OCI-LY7 (cell line): ENCODE data around the gene RNF144A. TPM values are rescaled to one million over a fixed set of nuclear protein-coding genes. Genes with fewer than 3 reads are reported as not detected.

Source experiments
- BruUV-seq: library from RNA; stranded (reverse); fragments of 400-500 nt; replicated peaks from 2 replicates; lab custom pipeline; 2021; lab: Mats Ljungman, UMichigan
- CTCF ChIA-PET: fragments of 300-600 bp; sonication (Branson Sonifier 250); formaldehyde crosslinking; loops from one replicate; lab custom pipeline; 2022; ENCODE audit warnings: antibody characterized with exemption; ENCODE audit not compliant: unreplicated experiment; lab: Charles Lee
- POLR2A ChIA-PET: fragments of 300-600 bp; sonication (Branson Sonifier 250); formaldehyde crosslinking; loops from one replicate; lab custom pipeline; 2022; ENCODE audit warnings: antibody characterized with exemption; lab: Charles Lee
- DNase-seq: peaks from one replicate; pipeline ENCODE4 v3.0.0-alpha.2; 2015; ENCODE audit warnings: low spot score
- H2AFZ ChIP-seq: fragments of 200-600 bp; sonication (generic), shearing (Covaris generic); 2 replicates; pipeline ENCODE4 v1.6.1; 2014; ENCODE audit warnings: mild to moderate bottlenecking, antibody characterized with exemption, low read length, moderate library complexity
- H3K27ac ChIP-seq: fragments of 200-600 bp; sonication (generic); 2 replicates; pipeline ENCODE4 v1.5.1; 2014; ENCODE audit warnings: mixed run types, low read depth, mild to moderate bottlenecking, moderate library complexity, low read length, inconsistent platforms; ENCODE audit not compliant: poor library complexity, severe bottlenecking
- H3K36me3 ChIP-seq: fragments of 200-600 bp; sonication (generic); 2 replicates; pipeline ENCODE4 v1.6.1; 2014; ENCODE audit warnings: mild to moderate bottlenecking, antibody characterized with exemption, low read length, moderate library complexity, mixed read lengths; ENCODE audit not compliant: insufficient read depth
- H3K4me1 ChIP-seq: fragments of 200-600 bp; sonication (generic); 2 replicates; pipeline ENCODE4 v1.5.1; 2014; ENCODE audit warnings: mild to moderate bottlenecking, low read length; ENCODE audit not compliant: insufficient read depth, poor library complexity, severe bottlenecking
- H3K4me2 ChIP-seq: fragments of 200-600 bp; sonication (generic); 2 replicates; pipeline ENCODE4 v1.6.1; 2014; ENCODE audit warnings: mild to moderate bottlenecking, low read length
- H3K4me3 ChIP-seq: fragments of 200-600 bp; sonication (generic); 2 replicates; pipeline ENCODE4 v1.5.1; 2014; ENCODE audit warnings: mild to moderate bottlenecking, low read depth, low read length; ENCODE audit not compliant: poor library complexity, severe bottlenecking
- H3K79me2 ChIP-seq: fragments of 200-600 bp; sonication (generic); 2 replicates; pipeline ENCODE4 v1.6.1; 2016; ENCODE audit warnings: low read depth, mild to moderate bottlenecking, low read length, moderate library complexity, mixed read lengths; ENCODE audit not compliant: insufficient read depth
- H3K9me2 ChIP-seq: fragments of 200-600 bp; sonication (generic); 2 replicates; pipeline ENCODE4 v1.6.1; 2016; ENCODE audit warnings: mild to moderate bottlenecking, low read length, mixed read lengths; ENCODE audit not compliant: insufficient read depth
- H3K9me3 ChIP-seq: fragments of 200-600 bp; sonication (generic); 2 replicates; pipeline ENCODE4 v1.6.1; 2014; ENCODE audit warnings: mild to moderate bottlenecking, mixed run types, low read length, mixed read lengths
- H4K20me1 ChIP-seq: fragments of 200-600 bp; sonication (generic); 2 replicates; pipeline ENCODE4 v1.6.1; 2014; ENCODE audit warnings: mild to moderate bottlenecking, antibody characterized with exemption, low read length, moderate library complexity, mixed read lengths; ENCODE audit not compliant: insufficient read depth
- EZH2phosphoT487 ChIP-seq: fragments of 200-600 bp; sonication (generic); IDR thresholded peaks from 2 replicates; pipeline ENCODE4 v1.6.1; 2018; ENCODE audit warnings: low read depth, borderline replicate concordance, mild to moderate bottlenecking, mixed run types, antibody characterized with exemption, low read length, moderate library complexity, mixed read lengths
- intact Hi-C: fragments of 100-400 bp; cut with micrococcal nuclease; formaldehyde crosslinking; loops from one replicate; pipeline ENCODE4 v1.10.0; 2022; ENCODE audit not compliant: unreplicated experiment
- total RNA-seq, 2 experiments: library from RNA; depleted of rRNA in 1 of 2; stranded (reverse); fragments of >200 nt in 1 of 2; shearing (Covaris generic) in 1 of 2; gene quantifications; 2 replicates each; pipeline ENCODE4 v1.2.3, GENCODE V29; 2014 to 2022
- TF ChIP-seq, protein P1 (sequence below): fragments of 200-600 bp; sonication (generic); conservative IDR thresholded peaks from 2 replicates; pipeline ENCODE4 v1.5.1; 2014; ENCODE audit warnings: mild to moderate bottlenecking, antibody characterized with exemption, low read length, moderate library complexity, mixed read lengths

The RNF144A gene
- total RNA-seq, 2 experiments from 2014 or later, result 1.1 to 1.9 TPM

DNA sequence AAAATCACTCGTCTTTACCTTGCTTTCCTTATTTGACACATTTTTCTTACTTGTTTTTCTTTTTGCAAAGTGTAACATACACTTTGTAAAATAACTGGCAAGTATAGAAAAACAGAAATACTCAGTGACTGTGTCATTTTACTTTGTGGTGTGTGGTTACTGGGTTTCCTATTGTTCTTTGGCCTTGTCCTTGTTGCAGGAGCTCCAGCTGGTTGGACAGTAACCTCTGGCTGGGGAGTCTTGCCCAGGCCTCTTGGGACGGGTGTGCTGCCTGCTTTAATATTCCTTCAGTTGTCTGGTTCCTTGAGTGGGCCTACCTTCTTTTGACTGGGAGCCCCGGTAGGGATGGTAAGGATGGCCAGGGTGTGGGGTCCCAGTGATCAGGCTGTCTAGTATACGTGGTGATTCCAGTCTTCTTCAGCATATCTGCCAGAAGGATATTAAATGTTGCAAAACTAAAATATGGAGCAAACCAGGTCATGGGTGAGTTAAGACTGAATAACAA is 53.8 kb downstream of the RNF144A start:
- no peaks in the 10 kb centered on the region for H3K9me2 ChIP-seq
- CTCF ChIA-PET, result no interaction called here
- no peaks in the 10 kb centered on the region for H3K4me1 ChIP-seq
- POLR2A ChIA-PET, result no interaction called here
- no peak overlapping the region for H2AFZ ChIP-seq
- DNase-seq, result no peak
- H3K4me2 ChIP-seq, result no peak overlapping the region
- H4K20me1 ChIP-seq, result no peaks in the 10 kb centered on the region
- H3K27ac ChIP-seq, result no peak overlapping the region
- no peak overlapping the region for H3K4me3 ChIP-seq
- no peaks in the 10 kb centered on the region for H3K79me2 ChIP-seq
- H3K36me3 ChIP-seq, result no peaks in the 10 kb centered on the region
- intact Hi-C loops, result no loop called here
- no peaks in the 10 kb centered on the region for H3K9me3 ChIP-seq
- BruUV-seq, result no TSS peak
- no peak for TF ChIP-seq EZH2phosphoT487
- TF ChIP-seq, protein P1, sequence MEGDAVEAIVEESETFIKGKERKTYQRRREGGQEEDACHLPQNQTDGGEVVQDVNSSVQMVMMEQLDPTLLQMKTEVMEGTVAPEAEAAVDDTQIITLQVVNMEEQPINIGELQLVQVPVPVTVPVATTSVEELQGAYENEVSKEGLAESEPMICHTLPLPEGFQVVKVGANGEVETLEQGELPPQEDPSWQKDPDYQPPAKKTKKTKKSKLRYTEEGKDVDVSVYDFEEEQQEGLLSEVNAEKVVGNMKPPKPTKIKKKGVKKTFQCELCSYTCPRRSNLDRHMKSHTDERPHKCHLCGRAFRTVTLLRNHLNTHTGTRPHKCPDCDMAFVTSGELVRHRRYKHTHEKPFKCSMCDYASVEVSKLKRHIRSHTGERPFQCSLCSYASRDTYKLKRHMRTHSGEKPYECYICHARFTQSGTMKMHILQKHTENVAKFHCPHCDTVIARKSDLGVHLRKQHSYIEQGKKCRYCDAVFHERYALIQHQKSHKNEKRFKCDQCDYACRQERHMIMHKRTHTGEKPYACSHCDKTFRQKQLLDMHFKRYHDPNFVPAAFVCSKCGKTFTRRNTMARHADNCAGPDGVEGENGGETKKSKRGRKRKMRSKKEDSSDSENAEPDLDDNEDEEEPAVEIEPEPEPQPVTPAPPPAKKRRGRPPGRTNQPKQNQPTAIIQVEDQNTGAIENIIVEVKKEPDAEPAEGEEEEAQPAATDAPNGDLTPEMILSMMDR, result no peak

DNA sequence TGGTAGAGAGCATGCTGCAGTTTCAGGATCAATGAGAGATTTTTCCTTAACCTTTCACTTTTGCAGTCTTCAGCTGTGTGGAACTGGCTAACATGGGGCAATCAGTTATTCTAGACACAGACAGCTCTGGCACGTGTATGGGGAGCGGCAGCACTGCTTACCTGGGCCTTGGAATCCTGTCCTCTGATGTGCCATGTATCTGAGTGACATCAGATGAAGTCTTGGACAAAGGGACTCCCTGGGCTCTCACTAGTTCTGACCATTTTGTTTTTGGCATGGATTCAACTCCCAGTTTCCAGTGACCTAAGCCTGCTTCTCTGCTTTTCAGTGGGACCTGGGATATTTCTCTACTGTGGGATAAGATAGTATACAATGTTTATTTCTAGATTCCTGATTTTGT is 54.3 kb downstream of the RNF144A start:
- H3K9me2 ChIP-seq, result no peaks in the 10 kb centered on the region
- no peaks in the 10 kb centered on the region for H3K36me3 ChIP-seq
- intact Hi-C loops, result no loop called here
- no TSS peak for BruUV-seq
- H2AFZ ChIP-seq, result no peak overlapping the region
- H3K4me3 ChIP-seq, result no peak overlapping the region
- ChIA-PET POLR2A (no interaction called here), CTCF (no interaction called here)
- no peaks in the 10 kb centered on the region for H3K79me2 ChIP-seq
- no peaks in the 10 kb centered on the region for H4K20me1 ChIP-seq
- no peak for DNase-seq
- no peaks in the 10 kb centered on the region for H3K4me1 ChIP-seq
- no peaks in the 10 kb centered on the region for H3K9me3 ChIP-seq
- no peak overlapping the region for H3K27ac ChIP-seq
- no peak overlapping the region for H3K4me2 ChIP-seq
- TF ChIP-seq, protein P1, result no peak
- no peak for TF ChIP-seq EZH2phosphoT487

GRCh38 chr2:6972067-6972710 is 55.0 kb downstream of the RNF144A start:
- no peak for DNase-seq
- Histone ChIP-seq H3K9me3 (no peaks in the 10 kb centered on the region), H4K20me1 (no peaks in the 10 kb centered on the region), H3K4me3 (no peak overlapping the region), H3K79me2 (no peaks in the 10 kb centered on the region), H3K4me2 (no peak overlapping the region), H3K27ac (no peak overlapping the region), H3K4me1 (no peaks in the 10 kb centered on the region), H3K36me3 (no peaks in the 10 kb centered on the region), H3K9me2 (no peaks in the 10 kb centered on the region), H2AFZ (no peak overlapping the region)
- POLR2A ChIA-PET, result interaction anchor here (0.6 kb wide), 1 partner anchor 138 kb away, joined by 4 read pairs; no protein-coding TSS in a partner anchor
- no TSS peak for BruUV-seq
- intact Hi-C loops, result no loop called here
- no peak for TF ChIP-seq EZH2phosphoT487
- TF ChIP-seq, protein P1, result no peak
- CTCF ChIA-PET, result no interaction called here
